ENCODE measurements around the gene ACAP2. TPM values are rescaled to one million over a fixed set of nuclear protein-coding genes. Genes with fewer than 3 reads are reported as not detected.
A peak's percentile ranks its signal among the peaks of the same experiment; 100 is the strongest.
"Not testable (repeated sequence)": the region's sequence is repeated elsewhere in the genome, so short reads cannot be mapped to it uniquely, and the experiment has no call there.

Gene ACAP2
- total RNA-seq, 1 donor from 2014 or later = 31.4 TPM

- no peak for DNase-seq (ENCODE audit: low read depth)
These were observed 151.7 kb downstream of the ACAP2 start for GRCh38 chr3:195291121-195291520.

- DNase-seq (ENCODE audit: low read depth) = not testable (repeated sequence)
These were observed 152.2 kb downstream of the ACAP2 start for GRCh38 chr3:195290643-195291042.

GRCh38 chr3:195286115-195286872, 156.5 kb downstream of the ACAP2 start:
- no peak for DNase-seq (ENCODE audit: low read depth)

GRCh38 chr3:195285372-195285771, 157.4 kb downstream of the ACAP2 start:
- DNase-seq (ENCODE audit: low read depth) = no peak

GRCh38 chr3:195284842-195285241, 158.0 kb downstream of the ACAP2 start:
- no peak for DNase-seq (ENCODE audit: low read depth)

- DNase-seq (ENCODE audit: low read depth) = peak; percentile 6
These were observed 159.9 kb downstream of the ACAP2 start for GRCh38 chr3:195282961-195283360.

- no peak for DNase-seq (ENCODE audit: low read depth)
These were observed 168.4 kb downstream of the ACAP2 start for GRCh38 chr3:195274259-195274966.

GRCh38 chr3:195271410-195272243, 171.2 kb downstream of the ACAP2 start:
- DNase-seq (ENCODE audit: low read depth) = peak; percentile 86

GRCh38 chr3:195270817-195271409, 171.9 kb downstream of the ACAP2 start, which contains the start of gene XXYLT1:
Gene XXYLT1, minus strand, starts transcription at chr3:195271159. Its CDS starts 101 bp downstream, at chr3:195271058.
- DNase-seq (ENCODE audit: low read depth) = peak; percentile 89

GRCh38 chr3:195270079-195270816, 172.6 kb downstream of the ACAP2 start:
- peak; percentile 45 for DNase-seq (ENCODE audit: low read depth)

GRCh38 chr3:195269375-195270078, 173.3 kb downstream of the ACAP2 start:
- DNase-seq (ENCODE audit: low read depth) = no peak

GRCh38 chr3:195268576-195269309, 174.1 kb downstream of the ACAP2 start:
- DNase-seq (ENCODE audit: low read depth) = no peak

GRCh38 chr3:195267096-195267495, 175.7 kb downstream of the ACAP2 start:
- DNase-seq (ENCODE audit: low read depth) = no peak

- no peak for DNase-seq (ENCODE audit: low read depth)
These were observed 176.4 kb downstream of the ACAP2 start for GRCh38 chr3:195266428-195266827.

GRCh38 chr3:195265363-195265976, 177.3 kb downstream of the ACAP2 start:
- no peak for DNase-seq (ENCODE audit: low read depth)

GRCh38 chr3:195263925-195264600, 178.8 kb downstream of the ACAP2 start:
- DNase-seq (ENCODE audit: low read depth) = no peak

GRCh38 chr3:195263193-195263924, 179.5 kb downstream of the ACAP2 start:
- DNase-seq (ENCODE audit: low read depth) = no peak
